ENCODE measurements around the gene ANKRD39.

The ANKRD39 gene

DNA sequence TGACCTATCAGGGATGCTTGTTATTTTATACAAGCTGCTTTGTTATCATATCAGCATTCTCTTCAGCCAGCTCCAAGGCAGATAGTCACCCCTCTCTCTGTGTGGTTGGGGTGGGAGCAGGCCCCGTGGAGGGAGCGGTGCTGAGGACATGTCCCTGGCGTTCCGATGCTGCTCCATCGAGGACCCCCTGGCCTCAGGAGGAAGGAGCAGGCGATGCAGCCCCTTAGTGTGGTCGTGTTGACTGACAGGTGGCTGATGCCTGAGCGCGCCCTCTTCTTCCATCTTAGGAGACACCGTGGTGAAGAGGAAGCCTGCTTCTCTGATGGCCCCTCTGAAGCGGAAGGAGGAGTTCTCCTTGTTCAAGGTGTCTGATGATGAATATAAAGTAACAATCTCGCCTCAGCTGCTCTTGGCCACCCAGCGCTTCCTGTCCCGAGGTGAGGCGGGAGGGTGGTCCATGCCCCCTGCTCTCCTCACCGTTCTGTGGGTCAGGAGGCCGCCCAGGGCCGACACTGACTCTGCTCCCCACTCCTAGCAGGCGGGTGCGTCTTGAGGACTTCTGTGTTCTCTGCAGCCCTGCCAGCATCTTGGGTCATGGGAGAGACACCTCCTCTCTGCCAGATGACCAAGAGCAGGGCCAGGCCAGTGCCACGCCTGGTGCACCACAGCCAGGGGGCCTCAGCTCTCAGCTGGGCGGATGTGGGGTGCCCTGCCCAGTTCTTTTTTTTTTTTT lies 31.1 kb downstream of the ANKRD39 start:
- no peak for DNase-seq

DNA sequence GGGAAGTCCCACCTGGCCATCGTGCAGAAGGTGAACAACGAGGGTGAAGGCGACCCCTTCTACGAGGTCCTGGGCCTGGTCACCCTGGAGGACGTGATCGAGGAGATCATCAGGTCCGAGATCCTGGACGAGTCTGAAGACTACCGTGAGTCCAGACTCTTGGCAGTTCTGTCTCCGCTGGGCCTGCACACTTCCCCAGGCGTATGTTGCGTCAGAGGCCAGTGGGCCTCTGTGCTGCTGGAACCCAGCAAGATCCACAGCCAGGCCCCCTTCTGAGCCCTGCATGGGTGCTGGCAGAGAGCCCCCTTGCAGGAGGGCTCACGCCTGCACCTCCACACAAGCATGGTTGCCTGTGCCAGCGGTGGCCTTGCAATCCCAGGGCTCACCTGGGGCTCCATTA lies 32.8 kb downstream of the ANKRD39 start:
- no peak for DNase-seq

DNA sequence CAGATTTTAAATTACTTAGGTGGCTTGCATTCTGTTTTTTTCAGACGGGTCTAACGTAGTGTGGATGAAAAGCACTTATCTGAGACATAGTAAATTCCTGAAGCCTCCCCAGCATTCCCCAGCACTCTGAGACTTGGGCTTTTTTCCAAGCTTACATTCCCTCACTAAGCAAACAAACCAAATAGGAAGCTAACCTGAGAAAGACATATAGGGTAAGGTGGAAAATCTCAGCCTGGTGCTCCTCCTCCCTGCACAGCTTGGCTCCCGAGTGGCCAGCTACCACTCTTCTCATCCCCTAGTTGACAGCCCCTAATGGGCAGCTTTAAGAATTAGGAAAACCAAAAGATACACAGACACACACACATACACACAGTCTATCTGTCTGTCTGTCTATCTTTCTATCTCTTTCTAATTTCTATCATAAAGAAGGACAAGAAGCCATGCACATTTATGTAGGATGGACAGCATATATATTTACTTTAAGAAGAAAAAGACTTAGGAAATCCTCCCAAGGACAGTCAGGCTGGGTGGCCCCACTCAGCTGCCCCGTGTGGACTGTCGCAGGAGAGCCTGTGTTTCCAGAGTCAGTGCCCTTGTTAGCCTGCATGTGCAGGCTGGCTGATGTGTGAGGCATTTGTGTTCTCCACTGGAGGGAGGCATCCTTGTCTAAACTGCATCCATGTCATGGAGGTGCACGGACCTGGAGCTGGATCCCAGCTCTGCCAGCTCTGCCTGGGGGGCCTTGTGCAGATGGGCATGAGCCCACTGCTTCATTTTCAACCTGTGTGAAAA lies 33.5 kb downstream of the ANKRD39 start:
- no peak for DNase-seq

DNA sequence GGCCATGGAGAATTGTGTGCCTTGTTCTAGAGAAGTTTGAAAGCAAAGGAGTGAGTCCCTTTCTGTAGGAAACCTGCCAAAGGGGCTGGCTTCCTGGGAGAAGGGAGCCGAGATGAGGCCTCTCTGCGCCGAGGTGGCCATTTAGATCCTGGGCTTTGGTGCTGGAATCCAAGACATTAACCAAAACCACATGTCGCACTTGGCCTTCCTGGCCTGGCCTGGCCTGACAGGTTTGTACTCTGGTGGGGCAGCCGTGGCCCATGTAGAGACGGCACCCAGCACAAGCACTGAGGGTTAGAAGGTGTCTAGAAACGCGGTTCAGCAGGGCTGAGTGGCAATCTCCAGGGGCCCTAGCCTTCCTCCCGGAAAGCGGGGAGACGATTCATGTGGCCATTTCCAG lies 34.6 kb downstream of the ANKRD39 start:
- no peak for DNase-seq

DNA sequence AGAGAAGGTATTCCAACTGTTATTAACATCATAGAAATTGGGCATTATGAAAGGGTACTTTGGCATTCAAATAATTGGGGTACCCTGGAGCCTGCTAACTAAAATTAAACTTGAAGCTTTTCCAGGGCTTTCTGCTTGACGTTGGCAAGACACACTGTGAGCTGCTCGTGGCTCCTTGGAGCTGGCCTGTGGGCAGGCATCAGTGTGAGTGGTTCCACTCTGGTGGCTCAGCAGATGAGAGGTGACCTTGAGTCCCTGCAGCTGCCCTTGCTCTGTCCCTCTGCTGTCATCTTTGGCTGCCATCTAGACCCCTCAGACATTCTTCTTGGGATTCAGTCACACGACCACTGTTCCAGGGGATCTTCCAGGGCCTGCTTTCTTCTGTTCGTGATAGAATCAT lies 35.0 kb downstream of the ANKRD39 start:
- DNase-seq = no peak

DNA sequence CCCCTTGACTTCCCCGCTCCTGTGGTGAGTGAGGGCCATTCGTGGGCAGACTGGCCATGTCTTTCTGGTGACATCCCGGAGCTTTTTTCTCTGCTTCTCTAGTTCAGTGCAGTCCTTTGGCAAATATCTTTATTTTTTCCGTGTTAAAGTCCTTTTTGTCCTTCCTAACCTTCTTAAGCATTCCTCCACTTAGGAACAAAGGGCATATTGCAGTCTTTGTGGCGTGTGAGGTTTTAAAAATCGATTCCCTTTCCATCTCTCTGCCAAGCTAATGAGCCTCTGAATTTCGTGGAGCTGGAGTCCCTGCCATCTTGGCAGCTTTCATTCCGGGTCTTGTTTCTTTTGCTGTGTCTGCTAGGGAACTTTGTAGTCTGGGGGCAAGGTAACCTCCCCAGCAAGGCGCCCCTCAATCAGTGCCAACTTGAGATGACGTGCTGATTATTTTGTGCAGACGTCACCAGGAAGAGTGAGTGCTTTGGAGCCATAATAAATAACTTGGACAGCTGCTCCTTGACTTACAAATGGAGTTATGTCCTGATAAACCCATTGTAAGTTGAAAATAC lies 36.6 kb downstream of the ANKRD39 start:
- DNase-seq = no peak

DNA sequence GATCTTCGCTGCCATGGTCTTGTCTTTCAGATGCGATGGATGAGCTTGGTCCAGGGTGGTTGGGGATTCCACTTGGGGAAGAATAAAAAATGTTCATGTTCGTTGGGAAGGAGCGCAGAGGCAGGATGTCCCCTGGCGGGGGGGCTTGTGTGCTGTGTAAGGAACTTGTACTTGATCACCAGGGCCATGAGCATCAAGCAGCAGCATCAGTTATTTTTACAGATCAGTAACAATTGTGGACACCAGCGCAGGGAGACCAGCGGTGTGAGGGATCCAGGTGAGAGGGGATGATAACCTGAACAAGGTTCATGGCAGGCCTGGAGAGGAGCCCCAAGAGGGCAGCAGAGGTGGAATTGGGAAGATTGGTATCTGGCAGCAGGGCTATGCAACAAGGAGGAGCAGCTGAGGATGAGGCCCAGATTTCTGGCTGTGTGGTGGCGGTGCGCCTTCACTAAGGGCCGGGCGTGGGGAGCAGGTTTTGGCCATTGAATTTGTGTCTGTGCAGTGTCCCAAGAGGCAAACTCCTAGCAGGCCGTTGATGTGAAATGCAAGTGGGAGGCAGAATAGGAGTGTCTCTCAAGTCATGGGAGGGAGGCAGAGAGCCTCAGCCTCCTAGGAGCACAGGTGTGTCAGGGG lies 37.8 kb downstream of the ANKRD39 start:
- no peak for DNase-seq

DNA sequence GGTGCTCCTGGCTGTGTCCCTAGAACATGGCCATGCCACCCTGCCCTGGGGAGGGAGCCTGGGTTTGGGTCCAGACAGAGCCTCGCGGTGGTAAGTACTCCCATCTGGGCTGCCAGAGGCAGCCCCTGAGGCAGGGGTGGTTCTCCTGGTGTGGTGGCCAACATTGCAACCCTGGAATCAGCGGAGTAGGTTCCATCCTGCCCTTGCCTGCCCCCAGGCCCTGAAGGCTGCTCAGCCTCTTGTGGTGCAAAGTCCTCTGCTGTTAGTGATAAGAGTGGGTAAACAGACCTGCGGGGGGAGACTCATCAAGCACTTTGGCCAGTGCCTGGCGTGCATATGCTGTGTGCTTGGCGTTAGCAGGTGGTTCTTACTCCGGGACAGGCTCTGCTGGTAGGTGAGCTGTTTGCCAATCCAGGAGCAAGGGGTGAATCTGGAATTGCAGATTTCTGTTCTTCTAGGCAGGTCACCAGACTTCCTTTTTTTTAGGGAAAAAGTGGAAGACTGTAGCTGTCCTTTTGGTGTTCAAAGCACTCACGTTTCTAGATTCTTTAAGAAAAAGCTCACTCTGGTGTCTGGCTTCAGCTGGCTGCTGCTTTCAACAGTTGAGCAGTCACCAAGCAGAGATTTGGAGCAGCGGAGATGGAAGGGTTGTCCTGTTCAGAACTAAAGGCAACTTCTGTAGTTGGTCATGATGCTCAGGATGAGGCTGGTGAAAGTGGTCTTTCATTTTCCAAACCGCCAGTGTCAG lies 38.5 kb downstream of the ANKRD39 start:
- DNase-seq = no peak

DNA sequence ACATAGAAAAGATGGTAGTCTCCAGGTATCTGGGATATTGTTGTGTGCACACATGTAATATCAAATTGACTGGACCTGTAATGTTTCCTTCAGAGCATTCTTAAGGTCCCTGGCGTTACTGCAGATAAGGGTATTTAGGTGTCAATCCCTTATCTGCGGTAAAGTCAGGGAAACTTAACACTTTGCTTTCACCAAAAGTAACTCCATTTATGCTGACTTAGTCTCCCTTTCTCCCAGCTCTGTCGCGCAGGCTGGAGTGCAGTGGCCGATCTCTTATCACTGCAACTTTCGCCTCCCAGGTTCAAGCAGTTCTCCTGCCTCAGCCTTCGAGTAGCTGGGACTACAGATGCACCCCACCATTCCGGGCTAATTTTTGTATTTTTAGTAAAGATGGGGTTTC lies 39.9 kb downstream of the ANKRD39 start:
- no peak for DNase-seq

DNA sequence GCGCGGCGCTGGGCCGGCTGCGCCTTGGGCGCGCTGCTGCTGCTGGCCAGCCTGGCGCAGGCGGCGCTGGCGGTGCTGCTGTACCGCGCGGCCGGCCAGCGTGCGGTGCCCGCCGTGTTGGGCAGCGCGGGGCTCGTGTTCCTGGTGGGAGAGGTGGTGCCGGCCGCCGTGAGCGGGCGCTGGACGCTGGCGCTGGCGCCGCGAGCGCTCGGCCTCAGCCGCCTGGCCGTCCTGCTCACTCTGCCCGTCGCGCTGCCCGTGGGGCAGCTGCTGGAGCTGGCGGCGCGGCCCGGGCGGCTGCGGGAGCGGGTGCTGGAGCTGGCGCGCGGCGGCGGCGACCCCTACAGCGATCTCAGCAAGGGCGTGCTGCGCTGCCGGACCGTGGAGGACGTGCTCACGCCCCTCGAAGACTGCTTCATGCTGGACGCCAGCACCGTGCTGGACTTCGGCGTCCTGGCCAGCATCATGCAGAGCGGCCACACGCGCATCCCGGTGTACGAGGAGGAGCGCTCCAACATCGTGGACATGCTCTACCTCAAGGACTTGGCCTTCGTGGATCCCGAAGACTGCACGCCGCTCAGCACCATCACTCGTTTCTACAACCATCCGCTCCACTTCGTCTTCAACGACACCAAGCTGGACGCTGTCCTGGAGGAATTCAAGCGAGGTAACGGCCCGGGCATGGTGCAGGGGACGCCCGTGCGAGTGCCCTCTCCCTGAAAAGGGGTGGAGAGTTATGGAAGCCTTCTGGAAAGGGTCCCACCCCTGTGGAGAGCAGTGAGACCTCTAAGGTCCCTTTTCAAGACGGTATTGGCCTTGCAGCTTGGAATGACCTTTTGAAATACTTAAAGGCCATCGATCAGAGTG lies 40.7 kb downstream of the ANKRD39 start:
- no peak for DNase-seq

DNA sequence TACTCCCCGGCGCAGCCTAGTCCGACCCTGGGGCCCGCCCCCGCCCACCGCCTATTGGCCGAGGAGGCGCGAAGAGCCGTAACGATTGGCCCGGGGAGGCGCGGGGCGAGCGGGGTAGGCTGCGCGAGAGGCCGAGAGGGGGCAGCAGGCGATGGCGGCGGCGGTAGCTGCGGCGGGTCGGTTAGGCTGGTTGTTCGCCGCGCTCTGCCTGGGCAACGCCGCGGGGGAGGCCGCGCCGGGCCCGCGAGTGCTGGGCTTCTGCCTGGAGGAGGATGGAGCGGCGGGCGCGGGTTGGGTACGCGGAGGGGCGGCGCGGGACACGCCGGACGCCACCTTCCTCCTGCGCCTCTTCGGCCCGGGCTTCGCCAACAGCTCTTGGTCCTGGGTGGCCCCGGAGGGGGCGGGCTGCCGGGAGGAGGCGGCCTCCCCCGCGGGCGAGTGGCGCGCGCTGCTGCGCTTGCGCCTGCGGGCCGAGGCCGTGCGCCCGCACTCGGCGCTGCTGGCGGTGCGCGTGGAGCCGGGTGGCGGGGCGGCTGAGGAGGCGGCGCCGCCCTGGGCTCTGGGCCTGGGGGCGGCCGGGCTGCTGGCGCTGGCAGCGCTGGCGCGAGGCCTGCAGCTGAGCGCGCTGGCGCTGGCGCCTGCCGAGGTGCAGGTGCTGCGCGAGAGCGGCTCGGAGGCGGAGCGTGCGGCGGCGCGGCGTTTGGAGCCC lies 41.5 kb downstream of the ANKRD39 start, which contains the start of gene CNNM3:
Gene CNNM3, plus strand, starts transcription at position 142 of the 709 bp plus-strand sequence. Its CDS starts 10 bp downstream, at position 152.
- DNase-seq = peak; percentile 94

DNA sequence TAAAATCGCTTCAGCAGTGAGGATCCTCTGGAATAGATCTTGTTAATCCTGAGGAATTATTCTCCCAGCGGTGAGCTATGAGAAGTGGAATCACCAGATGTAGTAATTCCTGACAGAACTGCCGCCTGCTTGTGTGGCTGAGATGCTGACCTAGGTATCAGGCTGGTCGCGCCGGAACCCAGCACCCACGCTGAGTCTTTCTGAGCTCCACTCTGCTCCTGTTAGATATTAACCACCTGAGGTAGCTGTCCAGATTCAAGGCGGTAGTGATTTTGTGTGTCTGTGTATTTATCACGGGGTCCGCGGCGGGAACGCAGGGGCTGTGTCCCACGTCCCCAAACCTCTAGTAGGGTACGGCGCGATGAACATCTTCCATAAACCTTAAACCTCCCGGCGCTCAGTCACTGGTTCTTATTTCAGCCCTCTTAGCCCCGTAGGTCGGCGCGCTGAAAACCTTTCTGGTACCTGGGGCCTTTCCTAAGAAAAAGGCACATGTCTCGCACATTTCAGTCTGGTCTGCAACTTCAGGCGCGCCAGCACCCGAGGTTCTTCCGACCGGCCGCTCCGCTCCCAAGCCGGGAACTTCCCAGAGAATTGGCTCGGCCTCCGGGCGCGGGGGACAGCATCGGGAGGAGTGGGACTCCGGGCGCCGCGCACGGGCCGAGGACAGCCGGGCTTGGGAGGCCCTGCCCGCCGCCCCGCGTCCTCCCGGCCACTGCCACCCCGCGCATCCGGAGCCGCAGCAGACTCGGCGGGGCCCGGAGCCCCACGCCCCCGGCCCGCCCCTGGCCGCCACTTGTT lies 42.3 kb downstream of the ANKRD39 start:
- DNase-seq = no peak

DNA sequence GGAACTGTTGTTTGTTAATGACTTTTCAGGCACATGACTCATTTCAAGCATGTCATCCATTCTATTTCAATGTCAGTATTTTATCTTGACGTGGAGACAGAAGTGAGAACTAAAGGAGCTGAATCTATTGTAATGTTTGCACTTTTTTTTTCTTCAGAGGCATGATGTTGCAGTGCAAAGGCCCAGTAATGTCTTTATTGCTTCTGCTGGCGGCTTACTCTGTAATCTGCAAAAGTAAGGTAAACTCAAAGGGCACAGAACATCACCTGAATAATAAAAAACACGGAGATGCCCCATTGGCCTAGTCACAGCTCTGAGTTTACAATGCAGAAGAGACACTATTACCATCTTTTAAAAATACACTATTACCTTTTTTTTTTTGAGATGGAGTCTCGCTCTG lies 44.2 kb downstream of the ANKRD39 start:
- DNase-seq = no peak

DNA sequence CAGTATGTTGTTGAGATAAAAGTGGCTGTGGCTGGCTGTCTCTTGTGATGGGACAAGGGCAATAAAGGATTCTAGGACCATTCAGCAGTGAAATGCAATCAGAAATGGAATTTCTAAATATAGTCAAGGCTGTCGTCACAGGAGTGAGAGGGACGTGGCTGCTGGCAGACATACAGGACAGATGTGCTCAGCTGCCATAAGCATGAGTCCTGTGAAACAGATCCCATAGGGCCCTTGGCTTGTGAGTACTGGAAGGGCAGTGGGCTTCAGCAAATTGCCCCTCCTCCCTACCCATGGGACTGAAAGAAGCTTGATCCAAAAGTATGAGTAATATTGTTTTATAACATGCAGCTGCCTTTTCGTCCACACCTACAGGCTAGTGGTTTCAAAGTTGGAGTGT lies 45.9 kb downstream of the ANKRD39 start:
- DNase-seq = no peak

DNA sequence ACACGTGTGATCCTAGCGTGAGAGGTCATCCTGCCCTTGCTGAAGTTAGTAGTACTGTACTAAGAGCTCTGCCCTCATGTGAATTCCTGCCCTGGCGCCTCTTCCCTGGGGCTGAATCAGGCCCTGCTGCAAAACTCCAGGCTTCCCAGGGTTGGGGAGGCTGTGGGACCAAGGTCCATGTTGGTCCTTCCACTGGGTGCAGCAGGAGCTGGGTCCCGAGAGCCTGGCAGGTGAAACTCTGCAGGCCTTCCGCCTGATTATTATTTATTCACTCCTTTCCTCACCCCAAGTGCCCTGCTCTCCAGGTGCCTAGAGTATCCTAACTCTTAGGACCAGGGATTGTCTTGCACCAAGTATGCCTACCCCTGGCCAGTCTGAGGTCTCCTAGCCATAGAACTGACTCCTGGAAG lies 47.0 kb downstream of the ANKRD39 start:
- no peak for DNase-seq

DNA sequence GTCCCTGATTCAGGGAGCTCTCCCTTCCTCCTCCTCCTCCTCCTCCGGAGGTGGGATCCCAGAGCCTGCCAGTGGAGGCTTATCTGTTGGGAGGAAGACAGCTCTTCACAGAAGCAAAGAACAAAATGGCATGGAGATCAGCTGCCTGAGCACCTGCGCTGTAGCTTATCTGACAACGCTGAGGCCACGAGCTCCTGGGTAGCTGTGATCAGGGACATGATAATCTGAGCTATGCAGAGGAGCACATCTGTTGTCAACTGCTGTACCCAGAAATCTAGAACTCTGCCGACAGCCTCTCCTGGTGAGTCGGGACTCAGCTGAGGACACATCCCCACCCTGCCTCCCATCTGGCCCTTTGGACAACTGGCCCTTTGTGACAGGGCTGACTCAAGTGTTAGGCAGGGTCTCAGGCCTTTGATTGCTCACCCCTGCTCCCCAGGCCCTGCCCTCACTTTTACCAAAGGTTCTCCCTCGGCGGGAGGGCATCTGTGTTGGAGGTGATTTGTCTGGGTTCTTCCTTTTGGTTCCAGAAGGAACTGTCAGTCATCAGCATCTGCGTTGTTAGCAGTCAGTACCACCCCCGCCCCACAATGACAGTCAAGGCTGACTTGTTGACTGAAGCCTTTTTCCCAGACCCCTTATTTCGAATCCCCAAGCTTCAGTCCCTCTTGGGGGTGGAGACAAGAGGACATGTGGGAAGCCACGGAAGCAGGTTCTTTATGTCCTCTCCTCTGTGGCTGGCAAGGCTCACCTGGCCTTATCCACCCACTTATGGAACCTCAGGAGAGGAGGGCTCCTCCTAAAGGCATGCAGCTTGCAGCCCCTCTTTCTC lies 47.6 kb downstream of the ANKRD39 start:
- DNase-seq = no peak

DNA sequence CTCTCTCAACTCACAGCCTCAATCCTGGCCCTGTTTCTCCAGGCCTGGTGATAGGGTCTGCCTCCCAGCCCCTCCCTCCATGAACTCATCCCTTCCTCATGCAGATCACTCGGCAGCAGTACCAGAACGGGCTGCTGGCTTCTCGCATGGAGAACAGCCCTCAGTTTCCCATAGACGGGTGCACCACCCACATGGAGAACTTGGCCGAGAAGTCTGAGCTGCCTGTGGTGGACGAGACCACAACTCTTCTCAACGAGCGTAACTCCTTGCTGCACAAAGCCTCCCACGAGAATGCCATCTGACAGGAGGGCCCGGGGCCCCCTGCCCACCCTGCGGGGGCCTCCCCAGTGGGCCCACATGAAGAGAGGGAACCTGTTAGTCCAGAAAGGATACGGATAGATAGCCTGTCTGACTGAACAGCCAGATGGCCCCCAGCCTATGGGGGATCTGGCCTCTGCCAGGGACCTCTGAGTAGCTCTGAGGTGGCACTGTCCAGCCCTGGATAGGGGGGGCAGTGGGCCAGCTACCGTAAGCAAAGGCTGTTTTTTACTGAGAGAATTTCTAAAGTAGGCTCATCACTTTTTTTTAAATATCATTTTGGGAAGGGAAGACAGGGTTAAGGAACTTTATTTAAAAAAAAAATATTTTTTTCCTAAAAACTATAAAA lies 48.5 kb downstream of the ANKRD39 start:
- DNase-seq = no peak

DNA sequence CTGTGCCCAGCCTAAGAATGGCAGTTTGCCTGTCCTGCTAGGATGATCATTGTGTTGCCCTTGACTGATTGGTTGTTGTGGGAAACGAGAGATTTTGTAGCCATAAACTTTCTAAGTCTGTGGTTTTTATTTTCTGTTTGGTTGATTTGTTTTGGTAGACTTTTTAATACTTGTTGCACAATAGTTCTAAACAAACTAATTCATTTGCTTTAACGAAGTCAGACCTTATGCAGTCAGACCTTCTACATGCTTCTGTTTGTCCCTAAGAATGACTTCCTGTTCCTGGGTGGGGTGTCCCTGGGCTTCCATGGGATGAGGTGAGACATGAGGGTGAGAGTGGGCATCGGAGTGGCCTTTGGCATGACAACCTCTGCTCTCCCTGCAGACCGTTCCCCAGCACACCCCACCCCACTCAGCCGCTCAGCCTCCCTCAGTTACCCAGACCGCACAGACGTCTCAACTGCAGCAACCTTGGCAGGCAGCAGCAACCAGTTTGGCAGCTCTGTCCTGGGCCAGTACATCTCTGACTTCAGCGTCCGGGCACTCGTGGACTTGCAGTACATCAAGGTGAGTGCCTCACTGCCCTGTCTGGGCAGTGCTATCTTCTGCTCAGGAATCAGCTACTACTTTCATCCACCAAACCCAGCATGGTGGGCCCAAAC lies 49.5 kb downstream of the ANKRD39 start:
- no peak for DNase-seq

Data from central memory CD4-positive, alpha-beta T cell (primary cell).